HG03280 (cell line): ENCODE measurements around the gene LRRC4.
A peak's percentile ranks its signal among the peaks of the same experiment; 100 is the strongest.

Experiments
- ATAC-seq: cut with Tn5 transposase; IDR thresholded peaks from one replicate; pipeline ENCODE4 v1.9.1; 2021; ENCODE audit warnings: mild to moderate bottlenecking, moderate library complexity; ENCODE audit not compliant: unreplicated experiment

Gene LRRC4

GRCh38 chr7:128008141-128008540 lies 23.1 kb downstream of the LRRC4 start:
- ATAC-seq = no peak

GRCh38 chr7:128007303-128007680 lies 23.9 kb downstream of the LRRC4 start:
- ATAC-seq = no peak

DNA sequence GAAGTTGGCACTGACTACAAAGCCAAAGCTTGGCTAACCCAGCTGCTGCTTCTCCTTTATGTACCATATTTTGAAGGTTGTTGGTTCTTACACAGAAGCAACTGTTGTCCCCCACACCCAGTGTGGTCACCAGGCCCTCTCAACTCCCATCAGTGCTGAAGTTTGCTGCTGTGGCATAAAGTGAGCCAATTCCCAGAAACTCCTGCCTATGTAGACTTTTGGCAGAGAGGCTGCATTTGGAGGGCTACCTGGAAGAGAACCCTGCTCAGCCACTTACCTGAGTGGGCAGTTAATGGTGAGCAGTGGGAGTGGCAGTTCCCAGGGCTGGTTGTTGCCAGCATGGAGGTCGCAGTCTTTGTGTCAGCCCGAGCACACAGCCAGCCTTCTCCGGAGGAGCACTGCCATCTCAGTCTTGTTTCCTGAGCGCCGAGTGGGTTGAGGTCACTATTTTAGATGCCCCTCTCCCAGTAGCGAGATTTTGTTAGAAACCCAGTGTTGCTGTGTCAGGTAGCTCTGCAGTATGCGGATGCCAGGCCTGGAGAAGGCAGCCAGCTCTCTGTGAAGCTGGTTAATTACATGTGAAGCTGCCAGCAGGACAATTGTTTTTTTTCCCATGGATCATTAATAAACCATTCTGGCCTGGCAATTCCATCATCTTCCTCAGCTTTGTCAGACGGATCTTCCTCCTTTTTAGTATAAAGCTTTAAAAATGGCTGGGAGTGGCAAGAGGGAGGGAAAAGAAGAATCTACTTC lies 24.5 kb downstream of the LRRC4 start:
- no peak for ATAC-seq

DNA sequence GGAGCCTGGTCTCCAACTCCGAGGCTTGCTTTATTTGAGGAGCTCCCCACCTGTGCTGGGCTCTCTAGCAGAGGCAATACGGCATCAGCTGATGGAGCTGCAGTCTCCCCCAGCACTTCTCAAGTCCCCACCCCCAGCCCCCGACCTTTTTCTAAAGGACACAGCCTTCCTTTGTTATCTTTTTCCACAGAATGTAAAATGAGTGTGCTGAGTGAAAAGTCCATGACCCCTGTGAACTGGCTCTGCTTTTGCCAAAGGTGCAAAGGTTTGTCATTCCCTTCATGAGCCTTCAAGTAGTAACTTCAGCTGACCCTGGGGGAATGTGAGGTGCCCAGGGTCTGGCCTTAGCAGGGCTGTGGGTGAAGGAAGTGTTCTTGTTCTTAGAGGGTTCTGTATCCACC lies 25.5 kb downstream of the LRRC4 start:
- ATAC-seq = no peak

GRCh38 chr7:128005117-128005516 lies 26.1 kb downstream of the LRRC4 start:
- no peak for ATAC-seq

- no peak for ATAC-seq
These were observed 26.6 kb downstream of the LRRC4 start for GRCh38 chr7:128004623-128005022.

- no peak for ATAC-seq
These were observed 27.4 kb downstream of the LRRC4 start for GRCh38 chr7:128003787-128004186.

GRCh38 chr7:128003167-128003566 lies 28.1 kb downstream of the LRRC4 start:
- ATAC-seq = peak; percentile 51

DNA sequence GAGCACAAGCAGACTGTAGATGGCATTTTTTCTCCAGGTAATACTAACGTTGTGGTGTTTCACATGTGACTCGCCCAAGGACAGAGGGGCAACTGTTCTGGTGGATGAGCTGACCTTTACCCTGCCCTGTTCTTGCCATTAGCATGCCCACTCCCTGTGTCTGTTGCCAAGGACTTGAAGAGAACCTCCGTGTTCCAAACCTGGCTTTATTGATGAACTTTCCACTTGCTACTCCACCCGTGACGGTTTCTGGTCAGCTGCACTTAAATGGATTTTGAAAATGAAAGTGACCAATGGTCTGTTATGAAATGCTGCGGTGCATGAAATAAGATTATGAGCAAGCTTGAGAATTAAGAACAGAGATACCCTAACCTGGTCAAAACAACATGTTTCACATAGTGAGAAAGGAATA lies 30.4 kb downstream of the LRRC4 start:
- no peak for ATAC-seq

GRCh38 chr7:128000048-128000447 lies 31.2 kb downstream of the LRRC4 start:
- no peak for ATAC-seq

DNA sequence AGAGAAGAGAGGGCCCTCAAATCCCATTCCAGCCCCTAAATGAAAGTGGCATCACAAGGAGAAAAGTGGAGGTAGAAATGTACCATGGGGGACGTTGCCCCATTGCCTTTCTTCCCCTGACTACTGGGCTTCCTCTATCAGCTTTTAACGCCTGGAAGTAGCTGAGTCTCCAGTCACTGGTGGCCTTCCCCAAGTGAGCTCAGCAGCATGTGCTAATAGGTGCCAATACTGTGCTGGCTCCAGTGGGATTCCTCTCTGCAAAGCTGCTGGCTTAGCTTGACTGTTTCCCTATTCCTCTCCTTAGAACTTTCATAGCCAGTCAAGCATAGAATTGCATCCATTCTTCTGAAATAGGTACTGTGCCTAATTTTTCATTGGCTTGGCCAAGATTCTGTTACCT lies 32.6 kb downstream of the LRRC4 start:
- no peak for ATAC-seq

GRCh38 chr7:127997226-127997922 lies 33.9 kb downstream of the LRRC4 start:
- ATAC-seq = no peak

- ATAC-seq = no peak
These were observed 34.8 kb downstream of the LRRC4 start for GRCh38 chr7:127996253-127997071.

- ATAC-seq = no peak
These were observed 35.4 kb downstream of the LRRC4 start for GRCh38 chr7:127995881-127996215.

GRCh38 chr7:127995156-127995880 lies 35.9 kb downstream of the LRRC4 start:
- ATAC-seq = no peak

DNA sequence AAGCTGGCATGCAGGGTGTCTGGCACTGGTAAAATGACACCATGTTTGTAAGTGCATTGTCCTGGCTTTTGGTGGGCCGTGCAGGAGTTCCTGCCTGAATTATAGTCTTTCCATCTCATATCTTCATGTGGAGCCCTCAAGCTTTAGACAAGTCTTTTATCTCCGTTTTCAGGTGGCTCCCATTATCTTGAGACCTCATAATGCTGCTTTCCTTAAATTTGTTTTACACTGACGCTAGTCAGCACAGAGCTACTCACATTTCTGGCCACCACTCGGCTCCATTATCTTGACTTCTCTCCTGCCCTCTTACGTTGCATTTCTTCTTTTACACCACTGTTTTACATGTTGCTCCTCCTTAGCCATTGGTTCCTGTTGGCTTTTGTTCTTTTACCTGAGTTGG lies 37.2 kb downstream of the LRRC4 start:
- ATAC-seq = no peak

DNA sequence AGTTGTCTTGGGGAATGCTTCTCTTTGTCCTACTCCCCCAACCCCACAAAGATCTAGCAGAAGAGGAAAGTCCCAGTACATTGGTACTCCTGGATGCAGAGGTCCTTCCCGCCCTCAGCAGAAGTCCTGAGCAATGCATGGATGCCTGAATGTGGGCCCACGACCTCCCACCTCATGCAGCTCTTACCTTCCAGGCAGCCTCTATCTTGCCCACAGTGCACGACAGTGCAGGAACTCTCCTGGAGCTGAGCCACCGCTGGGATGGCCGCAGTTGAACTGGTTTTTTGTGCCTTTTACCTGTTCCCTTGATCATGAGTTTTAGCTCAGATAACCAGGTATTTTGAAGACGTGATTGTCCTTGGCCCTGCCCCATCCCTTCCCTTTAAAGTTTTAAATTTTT lies 37.9 kb downstream of the LRRC4 start:
- no peak for ATAC-seq

DNA sequence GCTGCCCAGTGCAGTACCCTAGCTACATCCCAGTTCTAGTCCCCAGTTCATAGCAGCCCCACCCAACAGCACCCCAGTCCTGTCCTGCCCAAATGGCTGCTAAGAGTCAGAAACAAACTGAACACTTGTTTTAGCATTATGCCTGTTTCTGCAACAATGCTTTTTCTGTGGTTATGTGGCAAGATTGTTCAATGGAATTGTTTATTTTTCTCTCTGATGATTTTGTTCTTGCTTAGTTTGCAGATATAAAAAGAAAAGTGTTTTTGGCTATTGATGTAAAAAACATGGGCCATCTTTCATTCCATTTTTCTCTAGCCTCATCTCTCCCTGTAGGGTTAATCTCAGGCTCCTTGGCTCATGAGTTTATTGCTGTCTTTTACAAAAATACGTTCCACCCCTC lies 42.5 kb downstream of the LRRC4 start:
- no peak for ATAC-seq

GRCh38 chr7:127986581-127987521 lies 44.4 kb downstream of the LRRC4 start:
- no peak for ATAC-seq

DNA sequence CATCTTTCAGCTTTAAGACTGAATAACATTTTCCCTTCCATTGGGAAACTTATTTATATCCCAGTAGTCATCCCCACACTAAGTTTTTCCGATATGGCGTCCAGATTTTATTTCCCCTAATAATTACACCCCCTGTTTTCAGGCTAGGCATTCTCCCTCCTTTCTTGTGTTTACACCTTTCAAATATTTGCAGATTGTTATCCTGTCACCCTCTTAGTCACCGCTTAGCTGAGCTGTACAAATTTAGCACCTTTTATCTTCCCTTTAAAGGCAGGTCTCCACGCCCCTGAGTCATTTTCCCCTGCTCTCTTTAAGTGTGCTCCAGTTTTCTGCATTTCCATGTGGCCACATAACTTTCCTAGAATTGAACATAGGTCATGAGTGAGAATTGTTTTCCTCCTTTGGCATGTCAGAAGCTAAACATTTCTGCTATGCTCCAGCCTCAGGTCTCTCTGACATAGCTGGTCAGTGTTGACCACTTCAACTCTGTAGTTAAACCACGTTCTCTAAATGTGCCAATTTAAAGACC lies 47.4 kb downstream of the LRRC4 start:
- no peak for ATAC-seq
